NK-92 (cell line): ENCODE measurements around the gene NBEA.

Experiments
- DNase-seq: peaks from one replicate; lab custom pipeline; 2025; ENCODE audit not compliant: unreplicated experiment; lab: John Stamatoyannopoulos, UW

The NBEA gene

GRCh38 chr13:35698911-35699576 lies 757.0 kb downstream of the NBEA start:
- DNase-seq = no peak

GRCh38 chr13:35699825-35700510 lies 757.9 kb downstream of the NBEA start:
- no peak for DNase-seq

- no peak for DNase-seq
These were observed 758.6 kb downstream of the NBEA start for GRCh38 chr13:35700671-35701070.

GRCh38 chr13:35702316-35702715 lies 760.2 kb downstream of the NBEA start:
- no peak for DNase-seq

- no peak for DNase-seq
These were observed 761.0 kb downstream of the NBEA start for GRCh38 chr13:35703061-35703460.

GRCh38 chr13:35704331-35704730 lies 762.3 kb downstream of the NBEA start:
- no peak for DNase-seq

GRCh38 chr13:35706281-35706680 lies 764.2 kb downstream of the NBEA start:
- DNase-seq = no peak

- DNase-seq = no peak
These were observed 764.7 kb downstream of the NBEA start for GRCh38 chr13:35706721-35707120.

- no peak for DNase-seq
These were observed 769.8 kb downstream of the NBEA start for GRCh38 chr13:35711909-35712308.

GRCh38 chr13:35712907-35713761 lies 771.1 kb downstream of the NBEA start:
- DNase-seq = no peak

- DNase-seq = no peak
These were observed 772.1 kb downstream of the NBEA start for GRCh38 chr13:35714121-35714520.

- DNase-seq = no peak
These were observed 772.7 kb downstream of the NBEA start for GRCh38 chr13:35714588-35715377.

- DNase-seq = no peak
These were observed 774.1 kb downstream of the NBEA start for GRCh38 chr13:35716186-35716585.

GRCh38 chr13:35716729-35717128 lies 774.7 kb downstream of the NBEA start:
- DNase-seq = no peak

GRCh38 chr13:35718084-35718483 lies 776.0 kb downstream of the NBEA start:
- DNase-seq = no peak

- no peak for DNase-seq
These were observed 778.2 kb downstream of the NBEA start for GRCh38 chr13:35720290-35720689.

GRCh38 chr13:35720690-35721554 lies 778.9 kb downstream of the NBEA start:
- DNase-seq = no peak
